GM23248 (cell line): Measurements from ENCODE around the gene LRIG2. TPM values are rescaled to one million over a fixed set of nuclear protein-coding genes. Genes with fewer than 3 reads are reported as not detected.
A peak's percentile ranks its signal among the peaks of the same experiment; 100 is the strongest.

Experiments used
- DNase-seq: peaks from one replicate; pipeline ENCODE4 v3.0.0-alpha.2; 2015
- H2AFZ ChIP-seq: fragments of 200-600 bp; sonication (generic); 2 replicates; pipeline ENCODE4 v1.6.1; 2016; ENCODE audit warnings: antibody characterized with exemption
- H3F3A ChIP-seq: fragments of 200-600 bp; sonication (generic); 2 replicates; pipeline ENCODE4 v1.6.1; 2016; ENCODE audit warnings: mild to moderate bottlenecking, antibody characterized with exemption, mixed run types; ENCODE audit not compliant: insufficient read depth
- H3K27ac ChIP-seq: fragments of 200-600 bp; sonication (generic); 2 replicates; pipeline ENCODE4 v1.5.1; 2016; ENCODE audit warnings: mild to moderate bottlenecking
- H3K27me3 ChIP-seq: fragments of 200-600 bp; sonication (generic); replicated peaks from 2 replicates; pipeline ENCODE4 v1.6.1; 2016; ENCODE audit warnings: mild to moderate bottlenecking; ENCODE audit not compliant: insufficient read depth
- H3K36me3 ChIP-seq: fragments of 200-600 bp; sonication (generic); 2 replicates; pipeline ENCODE4 v1.6.1; 2016; ENCODE audit warnings: low read depth, mild to moderate bottlenecking
- H3K4me1 ChIP-seq: fragments of 200-600 bp; sonication (generic); 2 replicates; pipeline ENCODE4 v1.6.1; 2016; ENCODE audit warnings: mild to moderate bottlenecking; ENCODE audit not compliant: insufficient read depth
- H3K4me2 ChIP-seq: fragments of 200-600 bp; sonication (generic); one replicate; pipeline ENCODE4 v1.6.1; 2016; ENCODE audit warnings: mild to moderate bottlenecking; ENCODE audit not compliant: unreplicated experiment
- H3K4me3 ChIP-seq: fragments of 200-600 bp; sonication (generic); 2 replicates; pipeline ENCODE4 v1.5.1; 2016; ENCODE audit warnings: mild to moderate bottlenecking
- H3K79me2 ChIP-seq: fragments of 200-600 bp; sonication (generic); 2 replicates; pipeline ENCODE4 v1.6.1; 2016; ENCODE audit warnings: mild to moderate bottlenecking; ENCODE audit not compliant: insufficient read depth
- H3K9ac ChIP-seq: fragments of 200-600 bp; sonication (generic); 2 replicates; pipeline ENCODE4 v1.6.1; 2016; ENCODE audit warnings: mild to moderate bottlenecking
- H3K9me2 ChIP-seq: fragments of 200-600 bp; sonication (generic); 2 replicates; pipeline ENCODE4 v1.6.1; 2016; ENCODE audit warnings: mixed run types, mild to moderate bottlenecking, moderate library complexity; ENCODE audit not compliant: insufficient read depth
- H3K9me3 ChIP-seq: fragments of 200-600 bp; sonication (generic); one replicate; pipeline ENCODE4 v1.6.1; 2017; ENCODE audit warnings: low read depth
- H4K20me1 ChIP-seq: fragments of 200-600 bp; sonication (generic); 2 replicates; pipeline ENCODE4 v1.6.0; 2016; ENCODE audit not compliant: insufficient read depth
- EZH2 ChIP-seq: fragments of 200-600 bp; sonication (generic); IDR thresholded peaks from 2 replicates; pipeline ENCODE4 v1.6.1; 2018; ENCODE audit warnings: antibody characterized with exemption, mild to moderate bottlenecking; ENCODE audit not compliant: insufficient read depth, poor library complexity, severe bottlenecking
- EZH2phosphoT487 ChIP-seq: fragments of 200-600 bp; sonication (generic); IDR thresholded peaks from 2 replicates; pipeline ENCODE4 v1.6.1; 2018; ENCODE audit warnings: antibody characterized with exemption, moderate library complexity, mild to moderate bottlenecking, low read depth; ENCODE audit not compliant: insufficient read depth
- WGBS, 2 experiments: methylation state at CpG; one replicate each; pipeline ENCODE4 v1.1.6; 2015 to 2017; ENCODE audit warnings: low lambda C conversion rate in 2 of 2, low coverage in 1 of 2; ENCODE audit errors: missing lambda C conversion rate in 2 of 2; 5-methylcytosine and 5-hydroxymethylcytosine counted together
- in situ Hi-C: fragments of 300-500 bp; cut with MboI; formaldehyde crosslinking; loops from 2 replicates; pipeline ENCODE4 v1.15.0; 2020
- polyA plus RNA-seq: library from polyadenylated mRNA; unstranded; fragments of >200 nt; fragmentation: Nextera tagmentation; extraction: Ambion mirVana; gene quantifications from 2 replicates; pipeline ENCODE4 v1.2.1, GENCODE V29; 2016
- total RNA-seq: library from RNA; depleted of rRNA; stranded (reverse); fragments of >200 nt; shearing (Covaris generic); gene quantifications from 2 replicates; pipeline ENCODE4 v1.2.3, GENCODE V29; 2014

LRIG2 gene
- total and polyA plus RNA-seq, 2 experiments from 2014 or later: 4.1 to 6.3 TPM

DNA sequence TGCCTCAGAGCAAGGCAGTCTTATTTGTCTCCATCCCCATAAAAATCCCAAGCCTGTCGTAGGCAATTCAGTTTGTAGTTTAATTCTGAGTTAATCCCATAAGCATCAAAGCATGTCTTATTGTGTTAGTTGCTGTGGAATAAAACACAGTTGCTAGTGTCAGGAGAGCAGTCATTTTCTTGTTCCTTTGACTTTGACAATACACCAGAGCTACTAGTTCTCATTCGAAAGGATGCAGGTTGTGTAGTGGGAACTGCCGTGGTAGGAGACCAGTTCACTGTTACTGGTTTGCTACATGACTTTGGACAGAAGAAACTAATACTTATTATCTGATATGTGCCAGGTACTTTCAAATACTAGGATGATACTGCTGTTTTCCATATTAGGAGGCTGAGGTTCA is 23.5 kb downstream of the LRIG2 start:
- Histone ChIP-seq H2AFZ (no peak overlapping the region), H3K9me2 (no peaks in the 10 kb centered on the region), H3K4me2 (no peak overlapping the region), H3K27ac (no peak overlapping the region), H3K27me3 (no peaks in the 10 kb centered on the region), H3F3A (peaks cover 14% of the 10 kb centered on the region; the same call in 1 of the 2 replicates), H3K79me2 (peaks cover 47% of the 10 kb centered on the region), H3K36me3 (peaks cover 65% of the 10 kb centered on the region), H4K20me1 (no peaks in the 10 kb centered on the region), H3K4me1 (0 out of 2 replicates have a peak, but pooled peaks cover 3% of the 10 kb centered on the region), H3K9me3 (no peaks in the 10 kb centered on the region), H3K9ac (no peak overlapping the region), H3K4me3 (no peak overlapping the region)
- TF ChIP-seq EZH2 (no peak), EZH2phosphoT487 (no peak)
- WGBS, 2 experiments: 80 to 84% methylated on average over 3 of the region's 3 CpGs
- DNase-seq: no peak
- in situ Hi-C loops: no loop called here

GRCh38 chr1:113101588-113101987 is 28.6 kb downstream of the LRIG2 start:
- in situ Hi-C loops: no loop called here
- peak; percentile 69 for DNase-seq
- Histone ChIP-seq H3K36me3 (peaks cover 58% of the 10 kb centered on the region), H3K79me2 (peaks cover 32% of the 10 kb centered on the region), H4K20me1 (no peaks in the 10 kb centered on the region), H3K27me3 (no peaks in the 10 kb centered on the region), H3K27ac (peak overlapping the region; percentile 39), H3F3A (peaks cover 14% of the 10 kb centered on the region; the same call in 1 of the 2 replicates), H3K4me1 (peaks cover 8% of the 10 kb centered on the region; the same call in 1 of the 2 replicates), H3K4me3 (no peak overlapping the region), H3K4me2 (no peak overlapping the region), H3K9ac (0 out of 2 replicates have a peak overlapping the region, but pooled peaks have one; percentile 11), H2AFZ (no peak overlapping the region), H3K9me2 (no peaks in the 10 kb centered on the region), H3K9me3 (no peaks in the 10 kb centered on the region)
- TF ChIP-seq EZH2: no peak
- no peak for TF ChIP-seq EZH2phosphoT487

DNA sequence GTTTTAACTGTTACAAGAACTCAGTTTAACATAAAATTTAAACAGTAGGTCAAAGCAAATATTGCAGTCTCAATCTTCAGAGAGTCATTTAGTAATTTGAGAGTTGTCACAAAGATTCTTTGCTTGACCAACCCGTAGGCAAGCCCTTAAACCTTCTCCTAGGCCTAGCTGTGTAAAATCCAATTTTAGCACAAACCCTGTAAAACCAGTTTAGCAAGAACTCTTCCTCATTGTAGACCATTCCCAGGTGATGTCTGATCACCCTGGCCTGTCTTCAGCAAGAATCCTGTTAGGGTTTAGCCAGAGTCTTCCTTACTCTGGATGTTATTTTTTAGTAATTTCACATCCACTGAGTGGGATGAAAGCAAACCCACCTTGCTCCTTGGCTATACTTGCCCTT is 30.1 kb downstream of the LRIG2 start:
- WGBS, 2 experiments: 100% methylated on average over 1 of the region's 1 CpG
- Histone ChIP-seq H3K4me2 (no peak overlapping the region), H2AFZ (no peak overlapping the region)

GRCh38 chr1:113103977-113104376 is 31.0 kb downstream of the LRIG2 start:
- no peaks in the 10 kb centered on the region for H3K9me2 ChIP-seq
- in situ Hi-C loops: no loop called here
- H3K4me3 ChIP-seq: no peak overlapping the region
- peaks cover 55% of the 10 kb centered on the region for H3K36me3 ChIP-seq
- H3K27me3 ChIP-seq: no peaks in the 10 kb centered on the region
- H3K79me2 ChIP-seq: peaks cover 28% of the 10 kb centered on the region; the same call in 1 of the 2 replicates
- no peak overlapping the region for H3K4me2 ChIP-seq
- no peak overlapping the region for H3K9ac ChIP-seq
- H3F3A ChIP-seq: peaks cover 32% of the 10 kb centered on the region
- no peaks in the 10 kb centered on the region for H4K20me1 ChIP-seq
- no peak overlapping the region for H2AFZ ChIP-seq
- peaks cover 8% of the 10 kb centered on the region; the same call in 1 of the 2 replicates for H3K4me1 ChIP-seq
- no peak overlapping the region for H3K27ac ChIP-seq
- DNase-seq: no peak
- H3K9me3 ChIP-seq: no peaks in the 10 kb centered on the region
- TF ChIP-seq EZH2phosphoT487: no peak
- no peak for TF ChIP-seq EZH2

More for the DNA sequence above, 30.1 kb downstream of the LRIG2 start:
- Histone ChIP-seq H3K9me2 (no peaks in the 10 kb centered on the region), H3K9ac (no peak overlapping the region), H3K79me2 (peaks cover 31% of the 10 kb centered on the region; the same call in 1 of the 2 replicates), H3K27ac (no peak overlapping the region), H3K9me3 (no peaks in the 10 kb centered on the region), H4K20me1 (no peaks in the 10 kb centered on the region), H3F3A (peaks cover 27% of the 10 kb centered on the region), H3K4me3 (no peak overlapping the region), H3K36me3 (peaks cover 55% of the 10 kb centered on the region), H3K27me3 (no peaks in the 10 kb centered on the region), H3K4me1 (peaks cover 8% of the 10 kb centered on the region; the same call in 1 of the 2 replicates)
- in situ Hi-C loops: no loop called here
- DNase-seq: no peak
- TF ChIP-seq EZH2 (no peak), EZH2phosphoT487 (no peak)

DNA sequence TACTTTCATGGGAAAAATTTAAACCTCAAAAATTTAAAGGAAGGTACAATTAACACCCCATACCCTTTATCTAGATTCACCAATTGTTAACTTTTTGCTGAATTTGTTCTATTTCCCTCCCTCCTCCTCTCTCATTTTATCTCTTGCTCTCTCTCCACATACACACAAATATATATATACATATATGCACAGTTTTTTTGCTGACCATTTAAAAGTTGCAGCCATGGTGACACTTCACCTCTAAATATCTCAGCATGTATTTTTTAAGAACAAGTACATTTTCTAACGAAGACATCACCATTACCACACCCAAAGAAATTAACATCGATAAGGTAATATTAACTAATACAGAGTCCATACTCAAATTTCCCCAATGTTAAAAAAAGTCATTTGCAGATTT is 33.9 kb downstream of the LRIG2 start:
- Histone ChIP-seq H3F3A (peaks cover 42% of the 10 kb centered on the region), H2AFZ (no peak overlapping the region), H3K27ac (no peak overlapping the region), H3K4me2 (no peak overlapping the region), H3K27me3 (no peaks in the 10 kb centered on the region), H4K20me1 (no peaks in the 10 kb centered on the region), H3K79me2 (peaks cover 20% of the 10 kb centered on the region; the same call in 1 of the 2 replicates), H3K4me1 (peaks cover 11% of the 10 kb centered on the region), H3K36me3 (peaks cover 49% of the 10 kb centered on the region), H3K9me3 (no peaks in the 10 kb centered on the region), H3K9me2 (no peaks in the 10 kb centered on the region), H3K9ac (no peak overlapping the region), H3K4me3 (no peak overlapping the region)
- DNase-seq: no peak
- WGBS, 2 experiments: 96 to 97% methylated on average over 2 of the region's 2 CpGs
- in situ Hi-C loops: no loop called here
- TF ChIP-seq EZH2phosphoT487: no peak
- no peak for TF ChIP-seq EZH2
